Left kidney (tissue), 2 donors: ENCODE measurements around the gene UTP4. TPM values are rescaled to one million over a fixed set of nuclear protein-coding genes. Genes with fewer than 3 reads are reported as not detected.

ENCODE experiments used
- DNase-seq: peaks from one replicate; pipeline ENCODE4 v3.0.0-alpha.2; 2013
- polyA plus RNA-seq: library from polyadenylated mRNA; unstranded; fragments of 120-200 nt; gene quantifications from one replicate; pipeline ENCODE4 v1.2.1, GENCODE V29; 2013; ENCODE audit not compliant: insufficient read length

UTP4 gene
- polyA plus RNA-seq, 1 donor = 64.8 TPM

DNA sequence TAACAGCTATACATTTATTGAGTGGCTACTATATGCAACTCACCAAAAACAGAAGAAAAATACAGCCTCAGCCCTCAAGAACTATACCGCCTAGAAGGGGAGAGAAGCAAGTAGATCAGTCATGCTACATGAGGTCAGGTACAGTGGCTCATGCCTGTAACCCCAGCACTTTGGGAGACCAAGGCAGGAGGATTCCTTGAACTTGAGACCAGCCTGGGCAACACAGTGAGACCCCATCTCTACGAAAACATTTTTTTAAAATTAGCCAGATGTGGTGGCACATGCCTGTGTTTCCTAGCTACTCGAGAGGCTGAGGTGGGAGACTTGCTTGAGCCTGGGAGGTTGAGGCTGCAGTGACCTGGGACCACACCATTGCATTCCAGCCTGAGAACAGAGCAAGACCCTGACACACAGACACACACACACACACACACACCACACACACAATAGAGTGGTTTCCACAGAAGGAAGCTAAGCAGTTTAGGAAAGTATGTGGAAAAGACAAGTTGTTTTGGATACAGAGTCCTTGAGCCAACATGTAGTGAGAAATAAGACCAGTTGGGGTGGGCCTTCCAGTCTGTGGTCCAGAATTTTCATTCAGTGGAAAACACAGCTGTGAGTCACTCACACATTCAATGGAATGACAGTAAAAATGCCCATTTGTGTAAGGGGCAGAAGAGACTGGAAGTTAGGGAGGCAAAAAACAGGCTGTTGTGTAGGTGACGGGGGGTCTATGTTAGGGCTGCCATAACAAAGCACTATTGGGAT, 43.8 kb downstream of the UTP4 start:
- no peak for DNase-seq

- DNase-seq = peak; percentile 69
Observed at GRCh38 chr16:69179328-69180010, 47.0 kb downstream of the UTP4 start.

- no peak for DNase-seq
Observed at GRCh38 chr16:69180011-69180338, 47.5 kb downstream of the UTP4 start.

- DNase-seq = no peak
Observed at GRCh38 chr16:69182730-69183416, 50.4 kb downstream of the UTP4 start.

- peak; percentile 95 for DNase-seq
Observed at GRCh38 chr16:69186642-69187445, 54.4 kb downstream of the UTP4 start, which contains the start of gene SNTB2. Gene SNTB2, plus strand, starts transcription at chr16:69187164. Its CDS starts 3 bp downstream, at chr16:69187167.

GRCh38 chr16:69187446-69188235, 55.2 kb downstream of the UTP4 start:
- DNase-seq = no peak

DNA sequence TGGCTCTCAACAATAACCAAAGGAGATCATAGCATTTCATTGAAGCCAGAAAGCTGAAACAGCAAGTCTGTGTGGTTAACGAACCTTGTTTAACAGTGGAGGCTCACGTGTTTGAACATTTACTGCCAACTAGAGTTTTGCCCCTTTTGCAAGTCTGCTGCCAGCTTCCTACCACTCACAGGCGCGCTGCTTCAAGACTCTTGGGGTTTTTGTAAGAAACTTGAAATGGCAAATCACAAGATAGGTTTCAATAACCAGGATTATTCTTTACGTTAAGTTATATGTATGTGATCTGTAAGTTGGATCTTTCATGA, 55.7 kb downstream of the UTP4 start:
- DNase-seq = peak; percentile 55

DNA sequence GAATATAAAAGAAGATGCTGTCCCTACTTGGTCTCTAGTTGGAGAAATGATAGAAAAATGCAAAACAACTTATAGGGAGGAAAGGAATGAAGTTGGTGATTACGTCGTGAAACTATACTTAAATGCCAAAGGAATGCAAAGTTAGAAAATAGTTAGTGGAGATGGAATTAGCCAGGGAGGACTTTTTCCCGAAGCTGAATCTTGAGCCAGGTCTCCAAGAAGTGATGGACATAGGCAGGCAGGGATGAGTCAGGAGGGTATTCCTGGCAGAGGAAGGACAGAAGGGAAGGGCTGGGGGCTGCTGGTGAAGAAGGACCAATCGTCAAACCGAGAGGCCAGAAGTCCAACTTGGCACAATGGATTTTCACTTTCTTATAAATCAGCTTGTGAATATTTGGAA, 56.3 kb downstream of the UTP4 start:
- DNase-seq = no peak

DNA sequence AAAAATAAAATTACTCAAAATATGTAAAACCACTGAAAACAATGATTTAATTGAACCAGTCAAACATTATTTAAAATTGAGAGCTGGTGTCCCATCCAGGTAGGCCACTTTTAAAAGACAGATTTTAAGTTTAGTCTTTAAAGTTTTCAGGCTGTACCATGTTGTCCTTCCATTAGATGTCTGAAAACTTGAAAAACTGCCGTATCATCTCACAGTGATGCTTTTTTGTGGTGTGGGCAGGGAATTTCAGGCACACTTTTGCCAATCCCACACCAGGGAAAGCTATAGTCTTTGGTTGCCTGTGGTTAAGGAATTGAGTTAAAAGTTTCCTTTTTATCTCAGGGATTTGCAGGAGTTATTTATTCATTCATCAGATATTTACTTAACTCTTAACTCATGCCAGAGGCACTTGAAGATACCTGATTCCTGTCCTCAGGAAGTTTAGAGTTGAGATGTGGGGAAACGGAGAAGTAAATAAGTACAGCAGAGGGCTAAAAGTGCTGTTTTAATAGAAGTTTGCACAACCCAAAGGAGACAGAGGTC, 57.7 kb downstream of the UTP4 start:
- no peak for DNase-seq

GRCh38 chr16:69190598-69190997, 58.1 kb downstream of the UTP4 start:
- no peak for DNase-seq

- DNase-seq = no peak
Observed at GRCh38 chr16:69191136-69191535, 58.7 kb downstream of the UTP4 start.

GRCh38 chr16:69193855-69194254, 61.4 kb downstream of the UTP4 start:
- DNase-seq = no peak

DNA sequence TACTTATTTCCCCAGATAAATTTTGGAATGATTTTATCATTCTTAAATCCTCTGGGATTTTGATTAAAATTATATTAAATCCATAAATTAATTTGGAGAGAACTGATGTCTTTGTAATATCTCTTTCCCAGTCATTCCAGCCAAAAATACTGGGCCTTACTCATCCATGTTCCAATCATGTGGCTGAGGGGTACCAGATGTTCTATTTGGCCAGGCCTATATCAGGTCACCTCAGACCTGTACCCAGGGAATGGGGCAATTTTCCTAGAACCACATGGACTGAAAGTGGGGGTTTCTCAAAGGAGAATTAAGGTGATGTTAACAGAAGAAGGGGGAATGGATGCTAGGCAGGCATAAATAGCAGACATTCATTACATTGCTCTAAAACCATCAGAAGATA, 62.0 kb downstream of the UTP4 start:
- DNase-seq = no peak

DNA sequence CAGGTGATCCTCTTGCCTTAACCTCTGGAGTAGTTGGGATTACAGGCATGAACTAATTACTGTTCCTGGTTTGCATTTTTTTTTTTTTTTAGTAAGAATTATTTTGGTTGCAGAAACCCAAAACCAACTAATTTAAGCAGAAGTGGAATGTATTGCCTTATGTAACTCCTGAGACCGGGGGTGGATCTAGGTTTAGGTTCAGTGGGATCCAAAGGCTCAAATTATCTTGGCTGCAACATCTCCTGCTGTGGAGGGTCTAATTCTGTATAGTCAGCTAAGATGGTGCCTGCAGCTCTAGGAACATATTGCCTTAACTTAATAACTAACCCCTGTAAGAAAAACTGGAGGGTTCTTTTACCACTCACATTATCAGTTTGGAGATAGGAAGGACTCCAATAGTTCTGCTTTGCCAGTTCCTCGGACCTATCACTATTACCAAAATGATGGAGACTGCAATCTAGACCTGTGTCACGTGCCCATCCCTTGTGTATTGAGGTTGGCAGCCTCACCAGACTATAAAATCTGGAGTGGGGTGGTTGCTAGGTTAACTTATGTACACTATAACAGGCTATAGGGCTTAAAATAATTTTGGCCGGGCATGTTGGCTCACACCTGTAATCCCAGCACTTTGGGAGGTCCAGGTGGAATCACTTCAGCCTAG, 63.0 kb downstream of the UTP4 start:
- DNase-seq = no peak

DNA sequence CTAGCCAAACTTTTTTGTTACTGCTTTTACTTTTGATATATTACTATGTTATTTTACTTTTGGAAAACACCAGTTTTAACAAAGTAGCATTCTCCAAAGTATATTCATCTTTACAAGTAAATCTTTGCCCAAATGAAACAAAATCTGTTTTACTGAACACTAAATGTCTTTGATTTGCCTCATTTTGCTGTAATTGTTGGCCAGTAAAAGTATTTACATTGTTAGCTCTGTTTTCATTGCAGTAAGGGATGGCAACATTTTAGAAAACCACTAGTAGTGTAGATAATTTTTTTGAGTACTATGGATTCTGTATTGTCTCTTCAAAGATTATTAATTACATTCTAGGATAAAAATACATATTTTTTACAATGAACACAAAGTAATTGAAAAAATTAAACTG, 65.1 kb downstream of the UTP4 start:
- DNase-seq = no peak

GRCh38 chr16:69199382-69199781, 66.9 kb downstream of the UTP4 start:
- DNase-seq = no peak

DNA sequence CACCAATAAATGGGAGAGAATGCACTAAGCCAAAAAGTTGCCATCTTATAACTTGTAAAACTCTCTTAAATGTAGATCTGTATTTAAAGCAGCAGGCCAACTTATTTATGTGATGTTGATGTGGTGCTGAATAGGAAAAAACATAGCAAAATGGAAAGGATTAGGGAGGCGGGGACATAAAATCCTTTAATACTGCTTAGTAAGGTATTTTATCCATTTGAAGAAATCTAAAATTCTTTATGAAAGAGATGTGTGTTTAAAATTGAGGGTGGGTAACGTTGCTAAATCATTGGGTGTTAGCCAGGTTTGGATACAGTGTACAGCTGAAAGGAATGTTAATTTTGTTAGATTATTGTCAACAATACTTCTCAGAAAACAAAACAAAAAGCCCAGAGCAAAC, 68.8 kb downstream of the UTP4 start:
- DNase-seq = no peak

DNA sequence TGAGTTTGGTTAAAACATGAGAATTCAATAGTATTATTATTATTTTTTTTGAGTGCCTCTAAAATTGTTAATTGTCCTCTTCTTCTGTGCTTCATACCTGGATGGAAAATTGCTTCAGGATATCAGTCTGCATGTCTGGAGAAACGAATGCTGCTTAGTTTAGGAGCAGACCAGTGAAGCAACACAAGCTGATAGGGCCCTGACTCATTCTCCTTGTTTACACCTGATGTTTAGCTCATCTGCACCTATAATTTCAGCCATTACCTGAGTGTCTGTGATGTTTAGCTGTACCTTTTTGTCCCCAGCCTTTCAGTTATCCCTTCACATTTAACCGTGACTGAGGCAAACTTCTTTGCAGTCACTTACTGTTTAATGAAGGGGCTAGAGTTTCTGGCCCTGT, 69.3 kb downstream of the UTP4 start:
- DNase-seq = no peak

GRCh38 chr16:69204172-69204571, 71.7 kb downstream of the UTP4 start:
- no peak for DNase-seq

DNA sequence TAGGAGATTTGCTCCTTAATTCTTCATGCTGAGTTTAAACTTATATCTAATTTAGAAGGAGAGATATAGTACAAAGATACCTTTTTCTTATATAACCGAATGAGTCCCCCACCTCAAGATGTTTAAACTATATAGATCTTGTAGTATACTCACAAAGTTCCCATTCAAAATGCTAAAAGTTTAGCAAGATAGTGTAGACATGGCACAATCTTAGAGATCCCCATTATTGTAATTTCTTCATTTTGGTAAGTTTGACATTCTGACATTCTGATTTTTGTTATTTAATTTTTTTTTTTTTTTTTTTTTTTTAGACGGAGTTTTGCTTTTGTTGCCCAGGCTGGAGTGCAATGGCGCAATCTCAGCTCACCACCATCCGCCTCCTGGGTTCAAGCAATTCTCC, 77.3 kb downstream of the UTP4 start:
- DNase-seq = no peak

- no peak for DNase-seq
Observed at GRCh38 chr16:69217433-69217832, 85.0 kb downstream of the UTP4 start.
